CD14-positive monocyte (primary cell): ENCODE data around the gene KCNJ1. TPM values are rescaled to one million over a fixed set of nuclear protein-coding genes. Genes with fewer than 3 reads are reported as not detected.

Source experiments
- DNase-seq, 3 donors: peaks; one replicate each; pipeline ENCODE4 v3.0.0-alpha.2; 2011 to 2022
- H2AFZ ChIP-seq: 2 replicates; pipeline ENCODE4 v1.6.0; 2012; ENCODE audit warnings: mild to moderate bottlenecking, low read depth, low read length, inconsistent platforms; ENCODE audit not compliant: insufficient read depth, poor library complexity, severe bottlenecking
- H3K27ac ChIP-seq, 2 donors: 1 replicate in 1 of 2; 2 replicates in 1 of 2; pipeline ENCODE4 v1.5.1; 2012 to 2013; ENCODE audit warnings: low read length in 2 of 2, control low read depth in 1 of 2, inconsistent platforms in 1 of 2, low read depth in 1 of 2, mild to moderate bottlenecking in 1 of 2
- H3K27me3 ChIP-seq, 2 donors: one replicate each; pipeline versions ENCODE4 v1.6.0 to v1.6.1; 2011 to 2013; ENCODE audit warnings: low read length in 2 of 2; ENCODE audit not compliant: control insufficient read depth in 2 of 2, insufficient read depth in 2 of 2
- H3K36me3 ChIP-seq, 2 donors: replicated peaks in 1 of 2; 1 replicate in 1 of 2; 2 replicates in 1 of 2; pipeline versions ENCODE4 v1.5.1 to v1.6.1; 2012 to 2013; ENCODE audit warnings: low read length in 2 of 2, control low read depth in 1 of 2, inconsistent platforms in 1 of 2, mild to moderate bottlenecking in 1 of 2; ENCODE audit not compliant: insufficient read depth in 2 of 2, control insufficient read depth in 1 of 2
- H3K4me1 ChIP-seq, 2 donors: 1 replicate in 1 of 2; 2 replicates in 1 of 2; pipeline versions ENCODE4 v1.5.1 to v1.6.1; 2012 to 2013; ENCODE audit warnings: low read length in 2 of 2, control low read depth in 1 of 2, inconsistent platforms in 1 of 2, mild to moderate bottlenecking in 1 of 2, moderate library complexity in 1 of 2; ENCODE audit not compliant: insufficient read depth in 2 of 2, control insufficient read depth in 1 of 2
- H3K4me2 ChIP-seq: replicated peaks from 2 replicates; pipeline ENCODE3; 2012; ENCODE audit warnings: low read length, moderate library complexity, mild to moderate bottlenecking; ENCODE audit not compliant: poor library complexity, severe bottlenecking; ENCODE audit errors: extremely low read depth
- H3K4me3 ChIP-seq, 3 experiments: fragments of 200-600 bp in 1 of 3; sonication (generic) in 1 of 3; replicated peaks in 1 of 3; 1 replicate in 2 of 3; 2 replicates in 1 of 3; pipeline ENCODE4 v1.5.1; 2011 to 2013; ENCODE audit warnings: low read length in 3 of 3, mild to moderate bottlenecking in 3 of 3, control low read depth in 2 of 3, low read depth in 2 of 3, inconsistent platforms in 1 of 3, moderate library complexity in 1 of 3
- H3K79me2 ChIP-seq: 2 replicates; pipeline ENCODE4 v1.6.0; 2012; ENCODE audit warnings: mild to moderate bottlenecking, control low read depth, inconsistent platforms, low read length, moderate library complexity; ENCODE audit not compliant: insufficient read depth
- H3K9ac ChIP-seq: 2 replicates; pipeline ENCODE4 v1.6.0; 2017; ENCODE audit warnings: low read length, mild to moderate bottlenecking; ENCODE audit not compliant: insufficient read depth, poor library complexity, severe bottlenecking
- H3K9me3 ChIP-seq, 2 donors: replicated peaks in 1 of 2; 1 replicate in 1 of 2; 2 replicates in 1 of 2; pipeline versions ENCODE4 v1.5.1 to v1.6.1; 2012 to 2013; ENCODE audit warnings: low read length in 2 of 2, control low read depth in 1 of 2; ENCODE audit not compliant: control insufficient read depth in 1 of 2, insufficient read depth in 1 of 2
- H4K20me1 ChIP-seq: 2 replicates; pipeline ENCODE4 v1.6.0; 2012; ENCODE audit warnings: mild to moderate bottlenecking, low read length, control low read depth, moderate library complexity; ENCODE audit not compliant: insufficient read depth
- H3K27ac Mint-ChIP-seq, 7 donors: one replicate each; pipeline ENCODE4 v1.8.0; 2020; ENCODE audit warnings: mild to moderate bottlenecking in 7 of 7, mixed read lengths in 7 of 7, moderate library complexity in 6 of 7, inconsistent platforms in 2 of 7
- H3K27me3 Mint-ChIP-seq, 3 donors: one replicate each; pipeline ENCODE4 v1.8.0; 2021 to 2022; ENCODE audit warnings: low read depth in 3 of 3, mild to moderate bottlenecking in 3 of 3, mixed read lengths in 3 of 3, moderate library complexity in 3 of 3, inconsistent platforms in 1 of 3
- H3K36me3 Mint-ChIP-seq, 2 donors: one replicate each; pipeline ENCODE4 v1.8.0; 2020; ENCODE audit warnings: mixed read lengths in 2 of 2, inconsistent platforms in 1 of 2, mild to moderate bottlenecking in 1 of 2
- H3K4me1 Mint-ChIP-seq: one replicate; pipeline ENCODE4 v1.8.0; 2020; ENCODE audit warnings: mild to moderate bottlenecking, mixed read lengths
- H3K4me3 Mint-ChIP-seq, 2 donors: one replicate each; pipeline ENCODE4 v1.8.0; 2020; ENCODE audit warnings: mild to moderate bottlenecking in 2 of 2, mixed read lengths in 2 of 2, moderate library complexity in 1 of 2
- H3K9me3 Mint-ChIP-seq, 7 donors: one replicate each; pipeline ENCODE4 v1.8.0; 2020 to 2022; ENCODE audit warnings: mixed read lengths in 7 of 7, mild to moderate bottlenecking in 6 of 7, moderate library complexity in 6 of 7, inconsistent platforms in 2 of 7
- CTCF ChIP-seq: fragments of 200-600 bp; IDR thresholded peaks from one replicate; pipeline ENCODE4 v1.8.0; 2022; ENCODE audit warnings: antibody characterized with exemption, mild to moderate bottlenecking
- WGBS: methylation state at CpG from one replicate; pipeline ENCODE4 v1.1.5; 2013; ENCODE audit warnings: missing lambda C conversion rate; ENCODE audit not compliant: insufficient coverage; 5-methylcytosine and 5-hydroxymethylcytosine counted together
- intact Hi-C, 2 donors: fragments of 100-400 bp; cut with micrococcal nuclease; formaldehyde crosslinking; loops; one replicate each; pipeline versions ENCODE4 v1.15.0 to v1.15.1; 2023
- polyA plus RNA-seq, 3 donors: library from polyadenylated mRNA; depleted of rRNA in 1 of 3; unstranded in 2 of 3; stranded (reverse) in 1 of 3; fragments of 300-500 nt in 2 of 3; fragments of >200 nt in 1 of 3; fragmentation: Illumina TruSeq in 2 of 3; gene quantifications; 1 replicate in 2 of 3; 2 replicates in 1 of 3; pipeline ENCODE4 v1.2.3, GENCODE V29; 2012 to 2021

KCNJ1 gene
- polyA plus RNA-seq, 3 donors: 0.12 to 0.47 TPM; not detected in 1

- H3K4me2 ChIP-seq: peak overlapping the region; percentile 82
- no peaks in the 10 kb centered on the region for H3K36me3 ChIP-seq
- intact Hi-C loops: no loop called here
- Mint-ChIP-seq H3K27me3 (peaks cover 32 to 50% (median 47%) of the 10 kb centered on the region in 3 donors), H3K9me3 (peaks cover 0 to 11% (median 0%) of the 10 kb centered on the region in 7 donors), H3K27ac (no peak overlapping the region), H3K4me3 (peak overlapping the region; percentile 77 to 95), H3K36me3 (peaks cover 0 to 2% of the 10 kb centered on the region in 2 donors), H3K4me1 (peaks cover 31% of the 10 kb centered on the region)
- H3K79me2 ChIP-seq: no peaks in the 10 kb centered on the region
- peaks cover 21 to 23% of the 10 kb centered on the region in 2 donors for H3K4me1 ChIP-seq
- H3K4me3 ChIP-seq: peak overlapping the region in 2 of 3 experiments; percentile 38 to 70
- H4K20me1 ChIP-seq: no peaks in the 10 kb centered on the region
- peaks cover 0 to 4% of the 10 kb centered on the region in 2 donors for H3K9me3 ChIP-seq
- WGBS: 14% methylated on average over 3 of the region's 9 CpGs
- H2AFZ ChIP-seq: peak overlapping the region; percentile 70
- H3K27me3 ChIP-seq: peaks cover 23 to 42% of the 10 kb centered on the region in 2 donors
- no peak for TF ChIP-seq CTCF
- H3K9ac ChIP-seq: peak overlapping the region; percentile 51
- H3K27ac ChIP-seq: no peak overlapping the region
- DNase-seq: no peak
These were observed 23.1 kb upstream of the KCNJ1 start for GRCh38 chr11:128890216-128890542.

DNA sequence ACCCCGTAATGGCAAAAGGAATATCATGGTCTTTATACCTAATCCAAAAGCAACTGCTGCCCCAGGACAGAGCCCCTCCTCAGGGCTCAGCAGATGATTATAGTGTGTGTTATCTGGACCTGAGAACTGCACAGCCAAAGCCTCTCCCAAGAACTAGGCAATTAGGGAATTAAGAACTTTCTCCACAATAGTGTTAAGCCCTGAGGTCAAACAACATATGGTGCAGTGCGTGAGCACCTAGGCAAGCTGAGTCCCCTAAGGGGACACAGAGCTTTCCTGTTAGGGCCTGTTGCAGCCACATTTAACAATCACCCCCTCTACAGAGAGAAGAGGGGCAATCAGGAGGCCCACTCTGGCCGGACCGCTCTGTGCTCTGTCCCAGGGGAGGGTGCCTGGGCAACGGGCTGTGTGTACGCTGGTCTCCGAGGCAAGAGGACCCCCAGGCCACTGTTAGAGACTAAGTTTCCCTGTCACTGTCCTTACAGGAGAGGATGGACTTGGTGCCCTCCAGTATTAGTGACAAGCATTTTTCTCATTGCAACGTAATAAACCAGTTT lies 22.6 kb upstream of the KCNJ1 start:
- Histone ChIP-seq H3K9ac (peak overlapping the region; percentile 51), H2AFZ (no peak overlapping the region), H3K27me3 (peaks cover 23 to 42% of the 10 kb centered on the region in 2 donors), H3K4me3 (no peak overlapping the region), H3K4me2 (no peak overlapping the region), H3K4me1 (peaks cover 21 to 23% of the 10 kb centered on the region in 2 donors), H3K79me2 (no peaks in the 10 kb centered on the region), H4K20me1 (no peaks in the 10 kb centered on the region), H3K9me3 (peaks cover 0 to 4% of the 10 kb centered on the region in 2 donors), H3K36me3 (no peaks in the 10 kb centered on the region), H3K27ac (no peak overlapping the region)
- DNase-seq: no peak
- TF ChIP-seq CTCF: no peak
- Mint-ChIP-seq H3K9me3 (peaks cover 0 to 11% (median 0%) of the 10 kb centered on the region in 7 donors), H3K4me3 (peak overlapping the region in 1 of 2 donors; percentile 95), H3K27me3 (peaks cover 32 to 50% (median 47%) of the 10 kb centered on the region in 3 donors), H3K27ac (no peak overlapping the region), H3K36me3 (peaks cover 0 to 2% of the 10 kb centered on the region in 2 donors), H3K4me1 (peaks cover 31% of the 10 kb centered on the region)
- intact Hi-C loops: loop anchor here in 1 of 2 donors (10.0 kb wide), 1 partner anchor 445 kb away; no protein-coding TSS in a partner anchor
- 96% methylated on average over 4 of the region's 8 CpGs for WGBS
